ENCODE results near the gene SMIM30.

SMIM30 gene

DNA sequence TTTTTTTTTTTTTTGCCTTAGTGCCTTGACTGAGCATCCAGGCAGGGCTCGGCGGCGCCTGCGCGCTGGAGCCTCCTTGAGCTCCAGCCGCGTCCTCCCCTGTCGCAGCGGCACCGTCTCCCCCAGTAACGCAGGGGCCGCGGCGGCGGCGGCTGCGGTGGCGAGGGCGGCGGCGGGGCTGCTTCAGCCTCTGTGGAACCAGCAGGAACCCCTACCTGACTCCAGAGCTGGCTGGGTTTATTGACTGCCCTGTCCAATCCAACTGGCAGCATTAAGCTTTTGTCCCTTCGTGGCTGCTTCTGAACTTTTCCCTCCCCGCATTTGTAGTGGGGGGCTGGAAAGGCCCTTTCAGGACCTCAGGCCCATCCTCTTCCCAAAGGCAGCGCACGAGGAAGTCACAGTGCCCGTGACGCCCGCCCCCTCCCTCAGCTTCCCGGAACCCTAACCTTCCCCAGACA, 31.9 kb downstream of the SMIM30 start, which contains the start of gene GPR85:
TSS of gene GPR85 (minus strand) at position 397 of the 458 bp plus-strand sequence. CDS start 2,106 bp downstream, outside the sequence.
- TF ChIP-seq, protein P1, sequence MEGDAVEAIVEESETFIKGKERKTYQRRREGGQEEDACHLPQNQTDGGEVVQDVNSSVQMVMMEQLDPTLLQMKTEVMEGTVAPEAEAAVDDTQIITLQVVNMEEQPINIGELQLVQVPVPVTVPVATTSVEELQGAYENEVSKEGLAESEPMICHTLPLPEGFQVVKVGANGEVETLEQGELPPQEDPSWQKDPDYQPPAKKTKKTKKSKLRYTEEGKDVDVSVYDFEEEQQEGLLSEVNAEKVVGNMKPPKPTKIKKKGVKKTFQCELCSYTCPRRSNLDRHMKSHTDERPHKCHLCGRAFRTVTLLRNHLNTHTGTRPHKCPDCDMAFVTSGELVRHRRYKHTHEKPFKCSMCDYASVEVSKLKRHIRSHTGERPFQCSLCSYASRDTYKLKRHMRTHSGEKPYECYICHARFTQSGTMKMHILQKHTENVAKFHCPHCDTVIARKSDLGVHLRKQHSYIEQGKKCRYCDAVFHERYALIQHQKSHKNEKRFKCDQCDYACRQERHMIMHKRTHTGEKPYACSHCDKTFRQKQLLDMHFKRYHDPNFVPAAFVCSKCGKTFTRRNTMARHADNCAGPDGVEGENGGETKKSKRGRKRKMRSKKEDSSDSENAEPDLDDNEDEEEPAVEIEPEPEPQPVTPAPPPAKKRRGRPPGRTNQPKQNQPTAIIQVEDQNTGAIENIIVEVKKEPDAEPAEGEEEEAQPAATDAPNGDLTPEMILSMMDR (conservative IDR thresholded peaks at IDR 0.05), result no peak
- TF ChIP-seq ZFX (IDR thresholded peaks at IDR 0.05), result no peak
- H3K27ac ChIP-seq, result no peak within 1 kb of the TSS

DNA sequence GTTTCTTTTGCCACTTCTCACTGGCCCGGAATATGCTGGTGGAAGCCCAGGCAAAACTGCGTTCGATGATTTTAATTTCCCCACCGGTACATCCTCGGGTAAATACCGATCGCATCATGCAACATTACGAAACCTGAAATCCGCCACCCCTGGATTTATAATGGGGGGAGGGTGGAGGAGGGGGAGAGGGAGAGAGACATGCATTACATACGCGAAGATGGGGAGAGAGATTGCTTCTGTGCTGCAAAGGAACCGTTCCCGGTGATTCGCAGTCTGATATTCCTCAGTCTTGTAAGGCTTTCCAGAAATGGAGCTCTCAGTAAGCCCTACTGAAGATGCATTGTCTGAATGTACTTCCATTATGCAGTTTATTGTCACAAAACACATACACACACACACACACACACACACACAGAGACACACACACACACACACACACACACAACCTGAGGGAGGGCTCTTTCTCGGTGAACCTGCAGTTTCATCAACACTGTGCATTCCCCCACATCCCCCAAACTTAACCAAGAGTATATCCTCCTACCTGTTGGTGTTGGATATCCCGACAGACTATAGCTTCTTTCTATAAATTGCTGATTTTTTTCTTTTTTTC, 32.5 kb downstream of the SMIM30 start:
- TF ChIP-seq, protein P1 (conservative IDR thresholded peaks at IDR 0.05), result no peak
- TF ChIP-seq ZFX (IDR thresholded peaks at IDR 0.05), result no peak
- no peak overlapping the region for H3K27ac ChIP-seq

DNA sequence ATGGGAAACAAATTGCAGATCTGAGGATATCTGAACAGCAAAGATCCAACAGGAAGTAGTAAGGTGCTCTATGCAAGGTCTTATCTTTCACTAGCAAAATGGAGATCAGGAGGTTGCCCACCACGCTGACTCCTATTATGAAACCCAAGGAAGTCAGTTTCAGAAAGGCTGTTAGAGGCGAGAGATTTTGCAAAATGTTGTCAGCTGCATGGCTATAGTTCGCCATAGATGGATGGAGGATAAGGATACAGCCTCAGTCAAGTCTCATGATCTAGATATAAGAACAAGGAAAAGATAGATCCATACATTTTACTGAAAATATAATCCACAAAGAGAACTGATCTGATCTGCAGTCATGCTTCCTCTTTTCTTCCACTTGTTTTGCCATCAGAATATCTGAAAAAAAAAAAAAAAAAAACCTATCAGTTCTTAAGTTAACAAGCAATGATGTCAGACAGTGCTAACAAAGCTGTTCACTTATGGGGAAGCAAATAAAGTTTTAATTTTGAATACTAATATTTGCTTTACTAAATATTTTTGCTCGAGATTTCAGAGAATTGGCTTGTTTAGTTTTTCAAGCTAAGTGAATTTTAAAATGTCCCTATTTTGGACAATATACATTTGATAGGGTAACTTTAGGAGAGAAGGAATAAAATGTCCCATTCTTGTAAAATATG, 33.7 kb downstream of the SMIM30 start:
- no peak overlapping the region for H3K27ac ChIP-seq
- TF ChIP-seq ZFX (IDR thresholded peaks at IDR 0.05), result no peak
- TF ChIP-seq, protein P1 (conservative IDR thresholded peaks at IDR 0.05), result no peak

DNA sequence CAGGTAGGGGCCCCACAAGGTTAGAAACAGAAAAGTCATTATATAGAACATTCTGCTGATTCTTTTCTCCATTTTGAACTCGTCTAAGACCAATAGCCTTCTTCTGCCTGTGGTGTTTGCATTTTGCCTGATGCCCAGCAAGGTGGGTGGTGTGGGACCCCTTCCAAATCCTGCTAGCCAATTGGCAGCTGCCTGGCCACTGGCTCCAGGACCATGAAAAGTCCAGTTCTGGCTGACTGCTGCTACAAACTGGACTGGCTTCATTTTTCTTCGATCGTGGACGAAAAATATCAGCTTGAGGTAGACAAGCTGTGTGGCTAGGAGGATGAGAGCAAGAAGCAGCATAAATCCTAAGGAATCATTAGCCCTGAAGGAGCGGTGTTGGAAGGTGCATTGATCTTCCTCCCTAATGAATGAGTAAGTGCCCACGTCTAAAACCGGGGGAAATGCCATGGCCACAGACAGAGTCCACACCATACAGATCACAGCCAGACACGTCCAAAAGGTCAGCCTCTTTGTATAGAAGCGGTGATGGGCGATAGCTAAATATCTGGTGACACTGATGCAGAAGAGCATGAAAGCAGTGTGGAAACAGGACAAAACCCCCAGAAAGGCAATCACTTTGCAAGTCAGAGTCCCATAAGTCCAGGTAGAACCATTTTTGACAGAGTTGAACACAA, 34.4 kb downstream of the SMIM30 start:
- no peak overlapping the region for H3K27ac ChIP-seq
- no peak for TF ChIP-seq ZFX (IDR thresholded peaks at IDR 0.05)
- TF ChIP-seq, protein P1 (conservative IDR thresholded peaks at IDR 0.05), result no peak

DNA sequence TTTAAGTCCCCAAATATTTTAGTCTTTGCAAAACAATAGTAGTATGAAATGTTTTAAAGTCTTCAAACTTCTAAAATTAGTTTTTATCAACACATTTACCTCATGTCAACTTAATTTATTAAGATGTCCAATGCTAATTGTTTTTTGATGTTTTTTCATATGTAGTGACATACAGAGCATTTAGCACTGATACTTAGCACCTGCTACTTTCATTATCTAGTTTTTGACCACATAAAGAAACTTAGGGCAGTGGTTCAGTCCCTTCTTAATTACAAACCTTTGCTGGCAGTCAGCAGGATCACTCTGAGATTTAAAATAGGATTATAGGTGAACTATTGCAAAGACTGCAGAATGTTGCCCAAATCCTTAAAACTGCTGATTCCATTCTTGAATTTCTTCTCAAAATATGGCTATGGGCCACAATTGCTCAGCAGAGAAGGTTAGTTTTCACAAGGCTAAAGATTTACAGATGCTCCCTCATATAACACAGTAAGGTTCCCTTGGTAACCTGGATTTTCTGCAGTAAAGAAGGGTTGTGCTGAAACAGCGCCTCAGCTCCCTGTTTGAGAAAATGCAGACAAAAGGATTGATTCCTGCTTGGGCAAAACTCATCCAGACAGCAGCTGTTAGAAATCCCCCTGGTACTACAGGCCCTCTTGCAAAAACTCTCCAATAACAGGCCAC, 35.1 kb downstream of the SMIM30 start:
- no peak for TF ChIP-seq ZFX (IDR thresholded peaks at IDR 0.05)
- TF ChIP-seq, protein P1 (conservative IDR thresholded peaks at IDR 0.05), result no peak
- no peak overlapping the region for H3K27ac ChIP-seq

DNA sequence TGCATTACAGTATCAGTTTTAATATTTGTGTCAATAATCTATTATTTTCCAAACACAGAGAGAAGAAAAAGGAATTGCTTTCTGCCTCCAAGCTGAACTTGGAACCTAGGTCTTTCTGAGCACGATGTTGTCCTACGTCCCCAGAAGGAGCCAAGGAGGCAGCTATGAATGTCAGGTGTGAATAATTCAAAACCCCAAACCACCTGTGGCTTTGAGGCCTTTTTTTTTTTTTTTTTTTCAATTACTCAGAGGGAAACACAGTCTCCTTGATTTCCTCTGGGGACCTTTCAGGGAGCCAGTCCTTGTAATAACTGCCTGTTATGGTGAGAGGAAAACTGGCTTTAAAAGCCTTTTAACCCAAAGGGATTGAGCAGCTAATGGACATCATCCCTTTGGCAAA, 40.0 kb downstream of the SMIM30 start:
- H3K27ac ChIP-seq, result no peak overlapping the region
- TF ChIP-seq, protein P1 (conservative IDR thresholded peaks at IDR 0.05), result no peak
- TF ChIP-seq ZFX (IDR thresholded peaks at IDR 0.05), result no peak

All from C4-2B (cell line).